Stimulated activated naive CD8-positive, alpha-beta T cell treated with anti-CD3 and anti-CD28 coated beads, Interleukin-15, Interleukin-2, amounts not matched to agents 100 U/mL and 50 U/mL, for 24 hours (primary cell): ENCODE measurements around the gene EGR2.

ENCODE experiments used
- ATAC-seq: fragments of 150-1000 bp; cut with Tn5 transposase; one replicate; pipeline ENCODE4 v1.10.0; 2021
- DNase-seq: peaks from one replicate; pipeline ENCODE4 v3.0.0; 2021

EGR2 gene

DNA sequence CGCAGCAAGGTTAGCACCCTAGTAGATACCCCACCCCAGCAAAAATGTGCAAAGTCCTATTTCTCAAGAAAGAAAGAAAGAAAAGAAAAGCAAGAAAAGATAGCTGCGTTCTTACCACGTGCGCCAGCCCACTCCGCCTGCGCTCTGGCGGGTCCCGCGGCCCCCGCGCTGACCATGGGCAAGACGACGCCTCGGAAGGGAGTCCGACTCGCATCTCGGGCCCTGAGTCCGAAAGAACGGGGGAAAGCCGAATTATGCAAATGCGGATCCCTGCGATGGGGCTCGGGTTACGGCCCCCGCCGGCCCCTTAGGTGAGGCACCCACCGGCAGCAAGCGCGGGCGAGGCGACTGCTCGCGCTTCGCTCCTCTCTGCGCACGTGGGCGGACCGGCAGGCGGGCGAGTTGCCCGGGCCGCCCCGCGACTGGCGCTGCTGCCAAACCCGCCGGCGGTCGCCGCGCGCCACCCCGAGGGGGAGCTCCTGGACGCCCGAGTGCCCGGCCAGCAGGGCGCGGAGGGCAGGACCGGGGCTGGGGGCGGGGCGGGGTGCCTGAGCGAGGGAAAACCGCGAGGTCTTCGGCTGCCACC lies 2.4 kb upstream of the EGR2 start:
- DNase-seq (peak; percentile 78), ATAC-seq (no peak)

DNA sequence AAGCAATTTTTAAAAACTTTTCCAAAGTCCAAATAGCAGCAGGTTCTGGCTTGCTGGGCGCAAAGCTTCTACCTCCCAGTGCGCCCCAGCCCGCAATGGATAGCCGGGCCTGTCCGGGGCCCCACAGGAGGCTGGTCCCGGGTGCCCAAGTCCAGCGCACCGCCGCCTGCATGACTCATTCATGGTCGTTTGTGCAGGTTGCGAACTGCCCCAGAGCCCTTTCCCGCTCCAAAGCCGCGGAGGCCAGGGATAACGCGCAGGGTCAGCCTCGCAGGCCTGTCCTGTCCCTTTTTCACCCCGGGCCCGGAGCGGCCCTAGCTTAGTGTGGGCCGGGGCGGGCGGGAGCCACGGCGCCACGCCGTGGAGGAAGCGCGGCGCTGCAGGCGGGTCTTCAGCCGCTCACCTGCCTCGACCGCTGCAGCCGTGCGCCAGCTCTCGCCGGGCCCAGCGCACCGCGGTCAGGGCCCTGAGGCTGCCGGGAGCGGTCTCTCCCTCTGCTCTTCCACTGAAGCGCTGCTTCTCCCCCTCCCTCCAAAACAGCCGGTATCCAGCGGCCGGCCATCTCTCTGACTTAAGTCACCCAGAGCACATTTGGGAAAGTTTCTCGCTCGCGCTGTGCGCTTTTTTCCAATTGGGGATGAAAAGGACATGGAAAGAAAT lies 1.7 kb upstream of the EGR2 start:
- peak; percentile 30 for ATAC-seq
- DNase-seq = peak; percentile 81

- peak; percentile 2 for ATAC-seq
- DNase-seq = peak; percentile 76
Measured at GRCh38 chr10:62817121-62817765, 1.1 kb upstream of the EGR2 start.

DNA sequence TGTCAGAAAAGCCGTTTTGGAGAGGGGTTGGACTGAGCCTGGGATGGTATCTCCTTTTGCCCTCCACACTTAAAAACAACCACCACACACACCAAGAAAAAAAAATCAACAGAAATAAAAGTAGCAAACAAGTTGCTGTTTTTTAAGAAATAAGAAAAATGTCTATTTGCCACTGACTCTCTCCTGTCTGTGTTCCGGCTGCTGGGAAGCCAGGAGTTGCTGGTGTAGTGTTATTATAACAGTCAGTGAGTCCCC lies 163 bp downstream of the EGR2 start:
- DNase-seq (no peak), ATAC-seq (no peak)

GRCh38 chr10:62815381-62816075 lies 638 bp downstream of the EGR2 start:
- no peak for ATAC-seq
- DNase-seq = peak; percentile 50

DNA sequence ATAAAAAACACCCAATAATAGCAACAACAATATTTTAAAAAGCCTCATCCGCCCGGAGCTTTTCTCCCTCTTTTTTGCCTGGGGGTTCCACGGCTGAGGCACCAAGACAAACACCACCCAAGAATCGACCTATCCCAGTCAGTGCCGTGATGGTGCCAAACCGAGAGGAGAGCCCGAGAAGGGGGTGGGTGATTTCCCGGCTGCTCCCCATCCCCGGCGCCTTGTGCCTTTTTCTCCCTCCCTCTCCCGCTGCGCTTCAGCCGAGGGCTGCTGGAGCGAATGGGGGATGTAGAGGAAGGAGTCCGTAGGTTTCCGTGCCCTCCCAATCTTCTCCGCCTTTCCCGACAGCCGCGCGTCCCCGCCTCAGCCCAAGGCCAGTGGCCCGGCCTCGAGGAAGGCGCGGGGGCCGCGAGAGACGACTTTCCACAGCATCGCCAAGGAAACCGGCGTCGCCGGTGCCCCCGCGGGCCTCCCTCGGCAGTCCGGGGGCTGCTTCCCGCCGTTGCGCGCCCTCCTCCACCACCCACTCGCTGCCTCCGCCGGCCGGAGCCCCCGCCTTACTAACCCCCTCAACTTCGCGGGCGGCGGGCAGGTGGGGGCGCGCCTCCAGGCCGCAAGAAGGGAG lies 1.3 kb downstream of the EGR2 start:
- DNase-seq (peak; percentile 47), ATAC-seq (no peak)

DNA sequence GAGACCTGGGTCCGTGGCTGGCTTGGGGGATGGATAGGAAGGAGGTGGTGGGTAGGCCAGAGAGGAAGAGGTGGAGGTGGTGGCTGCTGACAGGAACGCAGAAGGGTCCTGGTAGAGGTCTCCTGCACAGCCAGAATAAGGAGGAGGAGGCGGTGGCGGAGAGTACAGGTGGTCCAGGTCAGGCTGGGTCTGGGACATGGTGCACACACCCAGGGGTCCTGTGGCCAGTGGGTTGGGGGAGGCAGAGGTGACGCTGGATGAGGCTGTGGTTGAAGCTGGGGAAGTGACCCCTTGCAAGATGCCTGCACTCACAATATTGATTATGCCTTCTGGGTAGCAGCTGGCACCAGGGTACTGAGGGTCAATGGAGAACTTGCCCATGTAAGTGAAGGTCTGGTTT lies 2.2 kb downstream of the EGR2 start:
- DNase-seq (no peak), ATAC-seq (no peak)

DNA sequence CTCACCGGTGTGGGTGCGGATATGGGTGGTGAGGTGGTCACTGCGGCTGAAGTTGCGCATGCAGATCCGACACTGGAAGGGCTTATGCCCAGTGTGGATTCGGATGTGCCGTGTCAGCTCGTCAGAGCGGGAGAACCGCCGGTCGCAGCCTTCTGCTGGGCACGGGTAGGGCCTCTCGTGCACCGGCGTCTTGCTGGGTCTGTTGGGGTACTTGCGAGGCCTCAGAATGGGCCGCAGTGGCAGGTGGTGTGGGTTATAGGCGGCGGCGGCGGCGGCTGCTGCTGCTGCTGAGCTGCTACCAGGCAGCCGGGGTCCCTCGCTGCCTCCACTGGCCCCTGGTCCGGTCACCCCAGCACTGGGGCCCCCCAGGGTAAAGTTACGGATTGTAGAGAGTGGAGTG lies 2.7 kb downstream of the EGR2 start:
- ATAC-seq = no peak
- DNase-seq = no peak

GRCh38 chr10:62812672-62813439 lies 3.3 kb downstream of the EGR2 start:
- ATAC-seq = no peak
- DNase-seq = no peak

DNA sequence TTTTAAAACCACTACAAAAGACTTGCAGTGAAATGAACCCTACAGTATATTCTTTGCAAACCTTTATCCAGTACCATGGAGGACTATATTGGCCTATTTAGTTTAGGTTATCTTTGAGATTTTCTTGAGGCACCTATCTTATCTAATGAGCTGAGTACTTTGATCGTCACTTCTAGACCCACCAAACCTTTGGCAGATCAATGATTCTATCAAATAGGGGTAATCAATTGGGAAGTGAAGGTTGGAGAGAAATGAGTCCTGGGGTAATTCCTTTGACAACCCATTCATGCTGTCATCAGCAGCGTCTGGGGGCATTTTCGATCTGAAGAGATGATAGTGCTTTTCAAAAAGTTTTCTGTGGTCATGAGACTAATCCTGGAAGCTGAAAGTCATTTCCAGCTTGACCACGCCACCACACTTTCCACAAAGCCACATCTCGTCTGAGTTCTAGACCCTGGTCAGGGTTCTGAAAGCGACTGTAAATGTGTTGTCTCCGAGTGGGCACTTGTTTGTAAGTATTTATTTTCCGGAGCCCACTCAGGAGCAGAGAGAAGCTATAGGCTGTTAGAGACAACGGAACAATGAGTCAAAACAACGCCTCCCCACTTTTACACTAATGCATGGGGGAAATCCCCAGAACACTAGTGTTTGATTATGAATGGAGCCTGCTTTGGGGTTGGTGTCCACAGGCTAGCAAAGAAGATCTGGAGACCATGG lies 4.8 kb downstream of the EGR2 start:
- DNase-seq = peak; percentile 83
- ATAC-seq = peak; percentile 73

DNA sequence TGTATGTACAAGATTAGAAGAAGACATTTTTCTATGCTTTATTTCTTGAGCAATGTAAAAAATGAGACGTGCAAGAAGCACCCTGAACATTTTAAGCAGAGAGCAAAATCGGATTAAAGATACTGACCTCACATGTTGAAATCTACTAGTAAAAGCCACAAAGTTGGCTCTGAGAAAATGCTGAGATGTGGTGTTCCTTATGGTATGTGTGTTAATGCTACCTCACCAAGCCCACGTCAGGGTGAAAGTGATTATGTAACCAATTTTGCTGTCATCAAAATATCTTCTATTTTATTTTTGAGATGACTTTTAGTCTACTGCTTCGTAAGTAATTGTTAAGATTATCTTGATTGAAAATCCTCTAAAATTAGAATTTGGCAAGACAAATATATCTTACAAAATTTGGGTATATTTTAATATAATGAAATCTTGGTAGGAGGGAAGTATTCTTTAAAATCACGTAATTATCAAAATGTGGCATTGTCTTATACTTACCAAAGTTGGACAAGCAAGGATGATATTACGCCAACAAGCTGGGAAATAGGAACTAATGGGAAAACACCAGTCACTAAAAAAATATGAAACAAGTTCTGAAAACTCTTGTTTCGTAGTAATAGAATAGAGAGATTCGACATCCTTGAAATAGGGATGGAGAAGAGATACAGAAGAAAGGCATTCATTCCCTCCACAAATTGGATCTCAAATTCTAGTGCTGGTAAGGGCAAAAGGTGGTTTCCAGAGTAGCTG lies 5.8 kb downstream of the EGR2 start:
- no peak for DNase-seq
- ATAC-seq = no peak

DNA sequence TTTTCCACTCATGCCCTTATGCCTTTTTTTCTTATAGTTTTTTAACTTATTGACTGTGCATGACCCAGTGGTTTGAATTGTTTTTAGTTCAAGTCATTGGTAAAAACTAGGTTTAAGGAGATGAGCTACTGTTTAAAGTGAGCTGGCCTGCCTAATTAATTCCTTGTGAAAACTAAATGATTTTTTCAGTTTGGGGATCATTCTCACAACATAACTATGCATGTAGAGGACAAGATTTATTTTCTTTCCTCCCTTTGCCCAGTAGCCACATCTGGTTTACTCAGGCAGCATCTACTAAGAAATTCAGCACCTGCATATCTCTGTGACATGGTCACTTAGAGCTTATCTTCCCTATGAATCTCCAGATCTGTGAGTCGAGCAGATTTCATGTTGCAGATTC lies 9.9 kb downstream of the EGR2 start:
- no peak for DNase-seq
- no peak for ATAC-seq

- DNase-seq = peak; percentile 29
Measured at GRCh38 chr10:62805231-62806099, 10.7 kb downstream of the EGR2 start.

DNA sequence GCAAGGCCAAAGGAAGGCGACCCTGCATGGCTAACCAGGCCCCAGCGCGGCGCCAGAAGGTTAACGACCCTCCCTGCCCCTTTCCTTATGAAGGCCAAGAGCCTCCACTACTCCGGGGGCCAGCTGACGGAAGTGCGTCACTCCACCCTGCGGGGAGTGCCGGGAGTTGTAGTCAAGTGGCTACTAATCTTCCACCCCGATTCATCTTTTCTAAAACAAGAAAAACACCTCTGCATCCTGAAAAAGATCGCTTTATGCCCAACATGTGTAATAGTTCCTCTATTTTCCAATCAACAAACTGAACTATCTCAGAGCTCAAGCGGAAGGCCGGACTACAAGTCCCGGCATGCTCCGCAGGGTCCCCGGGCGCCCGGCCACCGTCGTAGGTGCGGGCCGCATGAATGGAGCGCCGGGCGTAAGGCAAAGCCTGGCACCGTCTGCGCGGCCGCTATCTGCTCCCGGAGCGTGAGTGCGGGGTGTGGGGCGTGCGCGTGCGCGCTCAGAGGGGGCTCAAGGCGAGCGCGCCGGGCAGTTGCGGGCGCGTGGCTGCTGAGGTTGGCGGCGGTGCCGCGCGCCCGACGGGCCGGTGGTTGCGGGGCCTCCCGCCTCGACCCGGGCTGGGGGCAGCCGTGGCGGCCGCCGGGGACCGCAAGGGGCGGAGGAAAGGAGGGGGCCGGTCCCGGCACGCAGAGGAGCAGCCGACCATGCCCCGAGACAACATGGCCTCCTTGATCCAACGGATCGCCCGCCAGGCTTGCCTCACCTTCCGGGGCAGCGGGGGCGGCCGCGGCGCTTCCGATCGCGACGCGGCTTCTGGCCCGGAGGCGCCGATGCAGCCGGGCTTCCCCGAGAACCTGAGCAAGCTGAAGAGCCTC lies 11.6 kb downstream of the EGR2 start, which contains the start of gene ADO:
Gene ADO (plus strand): TSS at position 365 of the 875 bp plus-strand sequence. CDS start 340 bp downstream, at position 705.
- ATAC-seq (peak; percentile 95), DNase-seq (peak; percentile 83)

More at GRCh38 chr10:62805231-62806099, 10.7 kb downstream of the EGR2 start:
- ATAC-seq = no peak

DNA sequence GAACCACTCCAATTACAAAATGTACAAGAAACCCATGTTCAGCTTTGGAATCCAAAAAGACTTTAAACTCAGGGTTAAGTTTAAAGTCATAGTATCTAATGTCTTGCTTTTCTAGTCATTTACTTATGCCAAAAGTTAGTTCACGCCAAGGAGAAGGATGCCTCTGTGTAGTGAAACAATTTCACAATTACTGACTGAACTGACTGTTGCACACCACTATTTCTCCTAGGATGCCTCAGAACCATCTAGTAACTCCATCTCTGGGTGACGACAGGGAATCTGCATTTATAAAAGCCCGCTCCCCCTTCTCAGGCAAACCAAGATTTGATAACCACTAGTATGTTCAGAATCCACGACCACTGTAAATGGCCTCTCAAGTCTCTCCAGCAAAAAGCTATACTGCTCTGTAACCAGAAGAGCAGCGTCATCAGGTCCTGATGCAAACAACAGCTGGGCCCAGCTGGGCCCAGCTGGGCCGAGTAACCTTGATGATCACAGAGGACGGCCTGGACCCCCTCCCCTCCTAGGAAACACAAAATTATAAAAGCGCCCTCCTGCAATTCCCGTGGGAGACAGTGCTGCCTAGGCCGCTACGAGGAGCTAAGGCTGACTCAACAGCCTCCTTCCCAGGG lies 12.3 kb downstream of the EGR2 start:
- ATAC-seq (no peak), DNase-seq (no peak)

GRCh38 chr10:62801871-62802270 lies 14.3 kb downstream of the EGR2 start:
- ATAC-seq (no peak), DNase-seq (no peak)

GRCh38 chr10:62796896-62797295 lies 19.3 kb downstream of the EGR2 start:
- DNase-seq (no peak), ATAC-seq (no peak)

DNA sequence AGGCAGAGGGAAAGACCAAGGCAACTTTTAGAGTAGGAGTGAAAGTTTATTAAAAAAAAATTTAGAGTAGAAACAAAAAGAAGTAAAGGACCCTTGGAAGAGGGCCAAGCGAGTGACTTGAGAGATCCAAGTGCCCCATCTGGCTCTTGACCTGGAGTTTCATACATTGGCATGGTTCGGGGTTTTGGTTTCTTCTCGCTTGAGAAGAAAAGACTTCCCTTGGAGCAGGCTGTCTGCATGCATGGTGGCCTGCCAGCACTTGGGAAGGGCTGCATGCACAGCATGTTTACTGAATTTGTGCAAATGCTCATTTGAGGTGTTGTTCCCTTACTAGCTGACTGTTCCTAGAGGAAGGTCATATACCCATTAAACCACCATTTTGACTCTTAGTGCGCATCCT lies 20.4 kb downstream of the EGR2 start:
- no peak for ATAC-seq
- DNase-seq = no peak
